Heart left ventricle (tissue), 16 donors: Measurements from ENCODE around the gene VPS26C. TPM values are rescaled to one million over a fixed set of nuclear protein-coding genes. Genes with fewer than 3 reads are reported as not detected.

Source experiments
- ATAC-seq, 4 donors: fragments of 200-7000 bp; cut with Tn5 transposase; one replicate each; pipeline ENCODE4 v1.9.1; 2020 to 2022; ENCODE audit warnings: moderate library complexity in 4 of 4, mild to moderate bottlenecking in 3 of 4, moderate number of reproducible peaks in 1 of 4
- DNase-seq, 5 donors: peaks; one replicate each; pipeline ENCODE4 v3.0.0-alpha.2; 2020
- H3K27ac ChIP-seq, 12 donors: fragments of 200-600 bp; sonication (generic) in 4 of 12; one replicate each; pipeline versions ENCODE4 v1.5.0 to v1.8.0; 2016 to 2022; ENCODE audit warnings: mild to moderate bottlenecking in 2 of 12
- H3K27me3 ChIP-seq, 9 donors: fragments of 200-600 bp; sonication (generic) in 2 of 9; one replicate each; pipeline versions ENCODE4 v1.5.1 to v1.8.0; 2016 to 2022; ENCODE audit warnings: mild to moderate bottlenecking in 3 of 9
- H3K36me3 ChIP-seq, 9 donors: fragments of 200-600 bp; sonication (generic) in 2 of 9; one replicate each; pipeline versions ENCODE4 v1.5.0 to v1.8.0; 2018 to 2022; ENCODE audit warnings: mild to moderate bottlenecking in 2 of 9
- H3K4me1 ChIP-seq, 12 donors: fragments of 200-600 bp; sonication (generic) in 4 of 12; one replicate each; pipeline versions ENCODE4 v1.5.0 to v1.8.0; 2016 to 2022; ENCODE audit warnings: mild to moderate bottlenecking in 3 of 12
- H3K4me3 ChIP-seq, 12 donors: fragments of 200-600 bp; sonication (generic) in 4 of 12; one replicate each; pipeline versions ENCODE4 v1.5.0 to v1.8.0; 2017 to 2022; ENCODE audit warnings: mild to moderate bottlenecking in 9 of 12, moderate library complexity in 4 of 12
- H3K9me3 ChIP-seq, 12 donors: fragments of 200-600 bp; sonication (generic) in 4 of 12; one replicate each; pipeline versions ENCODE4 v1.5.0 to v1.8.0; 2016 to 2022; ENCODE audit warnings: mild to moderate bottlenecking in 1 of 12
- CTCF ChIP-seq, 12 donors: fragments of 200-600 bp; sonication (generic) in 4 of 12; IDR thresholded peaks; one replicate each; pipeline versions ENCODE4 v1.5.0 to v1.8.0; 2018 to 2022; ENCODE audit warnings: antibody characterized with exemption in 12 of 12, mild to moderate bottlenecking in 5 of 12
- POLR2A ChIP-seq, 2 donors: fragments of 450-650 bp; IDR thresholded peaks; one replicate each; pipeline ENCODE4 v1.6.1; 2017; ENCODE audit warnings: antibody characterized with exemption in 2 of 2, mild to moderate bottlenecking in 2 of 2, moderate library complexity in 2 of 2
- WGBS, 4 donors: extraction: QIAGEN DNeasy Blood & Tissue Kit in 2 of 4; methylation state at CpG; one replicate each; pipeline versions ENCODE4 v1.1.5 to v1.1.7; 2013 to 2018; 5-methylcytosine and 5-hydroxymethylcytosine counted together
- intact Hi-C, 10 donors: fragments of 100-400 bp; cut with DNase I; formaldehyde crosslinking; loops; one replicate each; pipeline versions ENCODE4 v1.11.1 to v1.14.2; 2022
- polyA plus RNA-seq, 2 donors: library from polyadenylated mRNA; stranded (reverse); fragments of 200-250 nt; gene quantifications; one replicate each; pipeline ENCODE4 v1.2.3, GENCODE V29; 2013
- total RNA-seq, 9 donors: library from RNA; depleted of rRNA in 2 of 9; stranded (reverse); fragments of >200 nt in 2 of 9; fragmentation: NEBNext Ultra II Directional in 3 of 9; extraction: Animal tissue kit (Norgen Biotek cat#: 25700) in 3 of 9; gene quantifications; one replicate each; pipeline versions ENCODE4 v1.1.0 to v1.2.4, GENCODE V29; 2016 to 2023
- donor health status: ischemic (EF 13 %, LVEDD 7.1; RV severe dilation, severe dysfunction).
- donor health status: healthy with polysubstance abuse.
- donor health status: DM: no; HTN: yes; CAD: no.
- donor health status: DM: no; HTN: no; CAD: no.
- donor health status: ischemic (EF 25% LVEDD 6.9; RV normal size, moderate dysfunction).
- donor health status: ischemic (EF 25% LVEDD 5.7; RV mildly dilated, moderate dysfunction).
- donor health status: healthy.
- donor health status: DM: yes; HTN: yes; CAD: no.
- donor health status: ischemic (EF 35%, LVEDD 5.7; RV mildly dilated, moderate dysfunction).
- donor health status: nonischemic (EF 11% LVEDD 7.7; RV severe dilation, severe dysfunction).
- donor health status: DM: yes; HTN: yes; CAD: no.
- donor health status: PGD.
- donor health status: ischemic (EF 29% LVEDD 5.4; RV normal size, mild dysfunction).
- donor health status: nonischemic (EF 23%, LVEDD 6.1; RV moderate dilation, normal function).

The VPS26C gene
- total and polyA plus RNA-seq, 11 donors, result 18.1 to 88.6 (median 53.5) TPM

DNA sequence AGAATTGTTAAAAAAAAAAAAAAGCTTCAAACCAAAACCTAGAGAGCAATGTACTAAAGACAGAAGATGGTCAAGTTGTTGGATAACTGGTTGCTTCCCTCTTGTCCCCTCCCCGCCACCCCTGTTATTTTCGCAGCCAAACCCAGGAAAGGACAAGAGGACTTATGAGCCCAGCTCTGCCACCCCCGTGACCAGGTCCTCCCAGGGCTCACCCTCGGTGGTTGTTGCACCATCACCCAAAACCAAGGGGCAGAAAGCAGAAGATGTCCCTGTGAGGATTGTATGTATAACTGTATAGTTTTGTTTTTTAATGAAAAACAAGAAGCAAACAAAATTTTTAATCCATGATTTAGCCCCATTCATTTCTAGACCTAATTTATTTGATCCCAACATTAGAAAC is 69.4 kb downstream of the VPS26C start:
- peaks cover 0 to 7% (median 0%) of the 10 kb centered on the region in 12 donors for H3K4me1 ChIP-seq
- peaks cover 0 to 100% (median 83%) of the 10 kb centered on the region in 9 donors for H3K36me3 ChIP-seq
- no peak overlapping the region for H3K4me3 ChIP-seq
- no peaks in the 10 kb centered on the region for H3K9me3 ChIP-seq
- H3K27me3 ChIP-seq, result no peaks in the 10 kb centered on the region
- DNase-seq (no peak), ATAC-seq (no peak)
- no peak overlapping the region for H3K27ac ChIP-seq
- WGBS, 4 donors, result 91 to 98% (median 96%) methylated on average over 4 of the region's 4 CpGs
- TF ChIP-seq CTCF (IDR thresholded peaks at IDR 0.05) (no peak), POLR2A (IDR thresholded peaks at IDR 0.05) (no peak)
- intact Hi-C loops, result no loop called here

- no peak for DNase-seq
- Histone ChIP-seq H3K4me1 (peaks cover 0 to 7% (median 0%) of the 10 kb centered on the region in 12 donors), H3K9me3 (no peaks in the 10 kb centered on the region), H3K4me3 (no peak overlapping the region), H3K27me3 (no peaks in the 10 kb centered on the region), H3K36me3 (peaks cover 0 to 100% (median 82%) of the 10 kb centered on the region in 9 donors), H3K27ac (no peak overlapping the region)
- 93 to 96% (median 94%) methylated on average over 8 of the region's 8 CpGs for WGBS, 4 donors
- TF ChIP-seq CTCF (IDR thresholded peaks at IDR 0.05) (no peak), POLR2A (IDR thresholded peaks at IDR 0.05) (no peak)
- no peak for ATAC-seq
- intact Hi-C loops, result no loop called here
These were observed 70.3 kb downstream of the VPS26C start for GRCh38 chr21:37196847-37197246.

DNA sequence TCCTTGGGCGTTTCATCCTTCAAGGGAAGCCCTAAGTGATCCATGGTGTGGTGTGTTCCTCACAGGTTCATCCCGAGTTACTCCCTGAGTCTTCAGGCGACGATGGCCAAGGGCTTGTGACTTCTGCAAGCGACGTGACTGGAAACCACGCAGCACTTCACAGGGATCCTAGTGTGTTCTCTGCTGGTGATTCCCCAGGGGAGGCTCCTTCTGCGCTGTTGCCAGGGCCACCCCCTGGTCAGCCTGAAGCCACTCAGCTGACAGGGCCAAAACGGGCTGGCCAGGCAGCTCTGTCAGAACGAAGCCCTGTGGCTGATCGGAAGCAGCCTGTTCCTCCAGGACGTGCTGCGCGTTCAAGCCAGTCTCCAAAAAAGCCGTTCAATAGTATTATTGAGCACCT is 71.5 kb downstream of the VPS26C start:
- TF ChIP-seq CTCF (IDR thresholded peaks at IDR 0.05) (no peak), POLR2A (IDR thresholded peaks at IDR 0.05) (no peak)
- Histone ChIP-seq H3K4me1 (peaks cover 0 to 7% (median 0%) of the 10 kb centered on the region in 12 donors), H3K27ac (no peak overlapping the region), H3K4me3 (no peak overlapping the region), H3K27me3 (no peaks in the 10 kb centered on the region), H3K36me3 (peaks cover 0 to 100% (median 78%) of the 10 kb centered on the region in 9 donors), H3K9me3 (no peaks in the 10 kb centered on the region)
- ATAC-seq (peak in 1 of 4 donors; percentile 13), DNase-seq (no peak)
- 79 to 89% (median 84%) methylated on average over 12 to 15 of the region's 15 CpGs for WGBS, 4 donors
- intact Hi-C loops, result no loop called here

GRCh38 chr21:37195059-37195458 is 72.1 kb downstream of the VPS26C start:
- 78 to 86% (median 82%) methylated on average over 3 of the region's 3 CpGs for WGBS, 4 donors
- Histone ChIP-seq H3K36me3 (peaks cover 0 to 100% (median 77%) of the 10 kb centered on the region in 9 donors), H3K4me3 (no peak overlapping the region)

More at GRCh38 chr21:37195059-37195458, 72.1 kb downstream of the VPS26C start:
- intact Hi-C loops, result no loop called here
- Histone ChIP-seq H3K27ac (no peak overlapping the region), H3K4me1 (peaks cover 0 to 7% (median 0%) of the 10 kb centered on the region in 12 donors), H3K9me3 (no peaks in the 10 kb centered on the region), H3K27me3 (no peaks in the 10 kb centered on the region)
- TF ChIP-seq CTCF (IDR thresholded peaks at IDR 0.05) (no peak), POLR2A (IDR thresholded peaks at IDR 0.05) (no peak)
- ATAC-seq (peak in 1 of 4 donors; percentile 14), DNase-seq (no peak)
